GM19324 (cell line): ENCODE results near the gene SAP30BP.

Source experiments
- ATAC-seq: cut with Tn5 transposase; IDR thresholded peaks from one replicate; pipeline ENCODE4 v1.9.1; 2021; ENCODE audit warnings: mild to moderate bottlenecking, moderate library complexity; ENCODE audit not compliant: unreplicated experiment, low FRiP score

Gene SAP30BP

GRCh38 chr17:75666959-75667790, at the start of gene SAP30BP, which contains the start of gene RECQL5:
Gene SAP30BP, plus strand, starts transcription at chr17:75667338. Its CDS starts 35 bp downstream, at chr17:75667373.
Gene RECQL5, minus strand, starts transcription at chr17:75667154. Its CDS starts 597 bp downstream, at chr17:75666557.
- peak; percentile 92 for ATAC-seq

GRCh38 chr17:75617675-75618074, 49.5 kb upstream of the SAP30BP start:
- no peak for ATAC-seq

GRCh38 chr17:75619506-75620431, 47.4 kb upstream of the SAP30BP start:
- ATAC-seq, result no peak

GRCh38 chr17:75621489-75621888, 45.6 kb upstream of the SAP30BP start:
- ATAC-seq, result no peak

- no peak for ATAC-seq
Measured at GRCh38 chr17:75622076-75622475, 45.1 kb upstream of the SAP30BP start.

- ATAC-seq, result no peak
Measured at GRCh38 chr17:75622771-75623273, 44.3 kb upstream of the SAP30BP start.

- no peak for ATAC-seq
Measured at GRCh38 chr17:75623386-75623785, 43.8 kb upstream of the SAP30BP start.

GRCh38 chr17:75624021-75624420, 43.1 kb upstream of the SAP30BP start:
- no peak for ATAC-seq

- ATAC-seq, result no peak
Measured at GRCh38 chr17:75624714-75625345, 42.3 kb upstream of the SAP30BP start.

GRCh38 chr17:75625813-75626486, 41.2 kb upstream of the SAP30BP start:
- no peak for ATAC-seq

- ATAC-seq, result no peak
Measured at GRCh38 chr17:75626496-75627038, 40.6 kb upstream of the SAP30BP start.

GRCh38 chr17:75627094-75627493, 40.0 kb upstream of the SAP30BP start:
- no peak for ATAC-seq

- ATAC-seq, result no peak
Measured at GRCh38 chr17:75628425-75628824, 38.7 kb upstream of the SAP30BP start.

- no peak for ATAC-seq
Measured at GRCh38 chr17:75629157-75629556, 38.0 kb upstream of the SAP30BP start.

GRCh38 chr17:75630071-75630917, 36.8 kb upstream of the SAP30BP start:
- ATAC-seq, result no peak

GRCh38 chr17:75631353-75631752, 35.8 kb upstream of the SAP30BP start:
- ATAC-seq, result no peak

- no peak for ATAC-seq
Measured at GRCh38 chr17:75632428-75632827, 34.7 kb upstream of the SAP30BP start.

GRCh38 chr17:75632863-75633485, 34.2 kb upstream of the SAP30BP start, which contains the start of gene SMIM5:
Gene SMIM5, plus strand, starts transcription at chr17:75633434. Its CDS starts 6,768 bp downstream, at chr17:75640202.
- no peak for ATAC-seq
